Liver (tissue), 9 donors: Measurements from ENCODE around the gene CLIC5. TPM values are rescaled to one million over a fixed set of nuclear protein-coding genes. Genes with fewer than 3 reads are reported as not detected.

Source experiments
- DNase-seq: peaks from one replicate; pipeline ENCODE4 v3.0.0-alpha.2; 2017; ENCODE audit warnings: low spot score
- H3K27ac ChIP-seq, 2 donors: one replicate each; pipeline ENCODE4 v1.7.0; 2013; ENCODE audit warnings: inconsistent platforms in 2 of 2, low read length in 2 of 2, control low read depth in 1 of 2, low read depth in 1 of 2, mild to moderate bottlenecking in 1 of 2
- H3K27me3 ChIP-seq, 4 donors: one replicate each; pipeline versions ENCODE4 v1.6.1 to v1.7.0; 2013; ENCODE audit warnings: low read length in 3 of 4, inconsistent platforms in 1 of 4, mild to moderate bottlenecking in 1 of 4, moderate library complexity in 1 of 4; ENCODE audit not compliant: control insufficient read depth in 4 of 4, insufficient read depth in 4 of 4
- H3K36me3 ChIP-seq, 4 donors: one replicate each; pipeline versions ENCODE4 v1.6.1 to v1.7.0; 2013; ENCODE audit warnings: low read length in 3 of 4, mild to moderate bottlenecking in 3 of 4, low read depth in 1 of 4, moderate library complexity in 1 of 4; ENCODE audit not compliant: control insufficient read depth in 4 of 4, insufficient read depth in 3 of 4
- H3K4me1 ChIP-seq, 4 donors: one replicate each; pipeline versions ENCODE4 v1.6.1 to v1.7.0; 2013; ENCODE audit warnings: low read length in 3 of 4, mild to moderate bottlenecking in 3 of 4, moderate library complexity in 1 of 4; ENCODE audit not compliant: control insufficient read depth in 4 of 4, insufficient read depth in 4 of 4
- H3K4me3 ChIP-seq, 3 donors: one replicate each; pipeline versions ENCODE4 v1.6.1 to v1.7.0; 2013; ENCODE audit warnings: low read length in 3 of 3, control low read depth in 1 of 3, low read depth in 1 of 3, mild to moderate bottlenecking in 1 of 3
- H3K9ac ChIP-seq, 2 donors: one replicate each; pipeline ENCODE4 v1.7.0; 2013; ENCODE audit warnings: low read length in 2 of 2, mild to moderate bottlenecking in 2 of 2, moderate library complexity in 2 of 2, control low read depth in 1 of 2, low read depth in 1 of 2
- H3K9me3 ChIP-seq, 4 donors: one replicate each; pipeline versions ENCODE4 v1.6.1 to v1.7.0; 2013; ENCODE audit warnings: low read length in 3 of 4; ENCODE audit not compliant: control insufficient read depth in 4 of 4
- CTCF ChIP-seq: fragments of 150-350 bp; IDR thresholded peaks from 2 replicates; pipeline ENCODE4 v1.5.1; 2017; ENCODE audit warnings: improper control_type of control experiment, low read depth, low read length; ENCODE audit not compliant: missing input control
- EGR1 ChIP-seq, 2 donors: IDR thresholded peaks; 2 replicates each; pipeline ENCODE4 v1.6.1; 2016 to 2018; ENCODE audit warnings: antibody characterized with exemption in 2 of 2, low read depth in 2 of 2
- FOXA1 ChIP-seq: IDR thresholded peaks from 2 replicates; pipeline ENCODE4 v1.6.1; 2016; ENCODE audit warnings: antibody characterized with exemption
- FOXA2 ChIP-seq: IDR thresholded peaks from 2 replicates; pipeline ENCODE4 v1.6.1; 2016; ENCODE audit warnings: antibody characterized with exemption
- GABPA ChIP-seq, 2 donors: IDR thresholded peaks in 1 of 2; conservative IDR thresholded peaks in 1 of 2; 2 replicates each; pipeline ENCODE4 v1.6.1; 2016; ENCODE audit warnings: antibody characterized with exemption in 2 of 2, mild to moderate bottlenecking in 1 of 2, moderate library complexity in 1 of 2
- HNF4A ChIP-seq, 2 donors: conservative IDR thresholded peaks; 2 replicates each; pipeline ENCODE4 v1.6.1; 2016; ENCODE audit warnings: antibody characterized with exemption in 2 of 2, mild to moderate bottlenecking in 2 of 2
- HNF4G ChIP-seq: IDR thresholded peaks from 2 replicates; pipeline ENCODE4 v1.6.1; 2016; ENCODE audit warnings: antibody characterized with exemption
- JUND ChIP-seq, 2 donors: IDR thresholded peaks; 2 replicates each; pipeline ENCODE4 v1.6.1; 2016; ENCODE audit warnings: antibody characterized with exemption in 2 of 2
- NR2F2 ChIP-seq: IDR thresholded peaks from 2 replicates; pipeline ENCODE4 v1.6.1; 2016; ENCODE audit warnings: antibody characterized with exemption
- RAD21 ChIP-seq, 2 donors: IDR thresholded peaks; 2 replicates each; pipeline ENCODE4 v1.6.1; 2016; ENCODE audit warnings: antibody characterized with exemption in 2 of 2, mild to moderate bottlenecking in 2 of 2
- RXRA ChIP-seq, 2 donors: IDR thresholded peaks; 2 replicates each; pipeline ENCODE4 v1.6.1; 2017 to 2018; ENCODE audit warnings: antibody characterized with exemption in 2 of 2, mild to moderate bottlenecking in 1 of 2
- SP1 ChIP-seq: IDR thresholded peaks from 2 replicates; pipeline ENCODE4 v1.6.1; 2018; ENCODE audit warnings: antibody characterized with exemption, mild to moderate bottlenecking
- TAF1 ChIP-seq: conservative IDR thresholded peaks from 2 replicates; pipeline ENCODE4 v1.6.1; 2016; ENCODE audit warnings: antibody characterized with exemption, mild to moderate bottlenecking
- YY1 ChIP-seq: IDR thresholded peaks from 2 replicates; pipeline ENCODE4 v1.6.1; 2016; ENCODE audit warnings: antibody characterized with exemption, mild to moderate bottlenecking
- WGBS: extraction: QIAGEN DNeasy Blood & Tissue Kit; methylation state at CpG from one replicate; pipeline ENCODE4 v1.1.7; 2013; 5-methylcytosine and 5-hydroxymethylcytosine counted together
- polyA plus RNA-seq, 2 donors: library from polyadenylated mRNA; stranded (reverse) in 1 of 2; unstranded in 1 of 2; fragments of 200-250 nt in 1 of 2; fragments of >200 nt in 1 of 2; fragmentation: Nextera tagmentation in 1 of 2; extraction: Ambion mirVana in 1 of 2; gene quantifications; one replicate each; pipeline versions ENCODE4 v1.2.1 to v1.2.3, GENCODE V29; 2013 to 2015
- total RNA-seq, 2 donors: library from RNA; depleted of rRNA; stranded (reverse); fragments of >200 nt; gene quantifications; one replicate each; pipeline ENCODE4 v1.2.3, GENCODE V29; 2014
- TF ChIP-seq, protein P1 (sequence below): IDR thresholded peaks from 2 replicates; pipeline ENCODE4 v1.6.1; 2016; ENCODE audit warnings: antibody characterized with exemption
- TF ChIP-seq, protein P2 (sequence below): IDR thresholded peaks from 2 replicates; pipeline ENCODE4 v1.6.1; 2016; ENCODE audit warnings: antibody characterized with exemption, mild to moderate bottlenecking
- TF ChIP-seq, protein P3 (sequence below): IDR thresholded peaks from 2 replicates; pipeline ENCODE4 v1.6.1; 2016; ENCODE audit warnings: antibody characterized with exemption
- TF ChIP-seq, protein P4 (sequence below): IDR thresholded peaks from 2 replicates; pipeline ENCODE4 v1.6.1; 2016; ENCODE audit warnings: antibody characterized with exemption
- donor health status: healthy.
- donor health status: healthy.
- donor health status: healthy.
- donor health status: healthy.
- donor health status: healthy.

CLIC5 gene
- total and polyA plus RNA-seq, 4 donors = 0.05 to 0.33 (median 0.14) TPM

DNA sequence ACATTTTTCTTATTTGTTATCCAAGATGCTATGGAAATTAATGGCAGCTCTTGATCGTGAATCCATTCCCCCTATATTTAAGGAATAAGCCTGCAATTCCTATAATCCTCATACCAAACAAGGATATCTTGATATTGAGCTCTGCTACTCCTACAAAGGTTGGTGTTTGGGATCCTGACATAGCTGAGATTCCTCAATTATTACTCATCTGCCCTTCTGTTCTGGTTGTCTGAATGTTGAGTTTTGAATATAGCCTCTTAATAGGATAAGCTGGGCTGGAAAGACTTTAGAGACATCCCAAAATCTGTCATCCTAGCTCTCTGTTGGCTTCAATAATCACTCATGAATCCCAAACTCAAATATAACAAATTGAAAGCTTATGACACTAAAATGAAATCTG is 49.9 kb downstream of the CLIC5 start:
- no peak overlapping the region for H3K9ac ChIP-seq
- no peaks in the 10 kb centered on the region for H3K4me1 ChIP-seq
- H3K27me3 ChIP-seq = peaks cover 0 to 5% (median 0%) of the 10 kb centered on the region in 4 donors
- no peaks in the 10 kb centered on the region for H3K36me3 ChIP-seq
- no peak overlapping the region for H3K27ac ChIP-seq
- no peak for TF ChIP-seq SP1
- TF ChIP-seq, protein P1, sequence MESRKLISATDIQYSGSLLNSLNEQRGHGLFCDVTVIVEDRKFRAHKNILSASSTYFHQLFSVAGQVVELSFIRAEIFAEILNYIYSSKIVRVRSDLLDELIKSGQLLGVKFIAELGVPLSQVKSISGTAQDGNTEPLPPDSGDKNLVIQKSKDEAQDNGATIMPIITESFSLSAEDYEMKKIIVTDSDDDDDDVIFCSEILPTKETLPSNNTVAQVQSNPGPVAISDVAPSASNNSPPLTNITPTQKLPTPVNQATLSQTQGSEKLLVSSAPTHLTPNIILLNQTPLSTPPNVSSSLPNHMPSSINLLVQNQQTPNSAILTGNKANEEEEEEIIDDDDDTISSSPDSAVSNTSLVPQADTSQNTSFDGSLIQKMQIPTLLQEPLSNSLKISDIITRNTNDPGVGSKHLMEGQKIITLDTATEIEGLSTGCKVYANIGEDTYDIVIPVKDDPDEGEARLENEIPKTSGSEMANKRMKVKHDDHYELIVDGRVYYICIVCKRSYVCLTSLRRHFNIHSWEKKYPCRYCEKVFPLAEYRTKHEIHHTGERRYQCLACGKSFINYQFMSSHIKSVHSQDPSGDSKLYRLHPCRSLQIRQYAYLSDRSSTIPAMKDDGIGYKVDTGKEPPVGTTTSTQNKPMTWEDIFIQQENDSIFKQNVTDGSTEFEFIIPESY = no peak
- no peak for TF ChIP-seq YY1
- TF ChIP-seq, protein P2, sequence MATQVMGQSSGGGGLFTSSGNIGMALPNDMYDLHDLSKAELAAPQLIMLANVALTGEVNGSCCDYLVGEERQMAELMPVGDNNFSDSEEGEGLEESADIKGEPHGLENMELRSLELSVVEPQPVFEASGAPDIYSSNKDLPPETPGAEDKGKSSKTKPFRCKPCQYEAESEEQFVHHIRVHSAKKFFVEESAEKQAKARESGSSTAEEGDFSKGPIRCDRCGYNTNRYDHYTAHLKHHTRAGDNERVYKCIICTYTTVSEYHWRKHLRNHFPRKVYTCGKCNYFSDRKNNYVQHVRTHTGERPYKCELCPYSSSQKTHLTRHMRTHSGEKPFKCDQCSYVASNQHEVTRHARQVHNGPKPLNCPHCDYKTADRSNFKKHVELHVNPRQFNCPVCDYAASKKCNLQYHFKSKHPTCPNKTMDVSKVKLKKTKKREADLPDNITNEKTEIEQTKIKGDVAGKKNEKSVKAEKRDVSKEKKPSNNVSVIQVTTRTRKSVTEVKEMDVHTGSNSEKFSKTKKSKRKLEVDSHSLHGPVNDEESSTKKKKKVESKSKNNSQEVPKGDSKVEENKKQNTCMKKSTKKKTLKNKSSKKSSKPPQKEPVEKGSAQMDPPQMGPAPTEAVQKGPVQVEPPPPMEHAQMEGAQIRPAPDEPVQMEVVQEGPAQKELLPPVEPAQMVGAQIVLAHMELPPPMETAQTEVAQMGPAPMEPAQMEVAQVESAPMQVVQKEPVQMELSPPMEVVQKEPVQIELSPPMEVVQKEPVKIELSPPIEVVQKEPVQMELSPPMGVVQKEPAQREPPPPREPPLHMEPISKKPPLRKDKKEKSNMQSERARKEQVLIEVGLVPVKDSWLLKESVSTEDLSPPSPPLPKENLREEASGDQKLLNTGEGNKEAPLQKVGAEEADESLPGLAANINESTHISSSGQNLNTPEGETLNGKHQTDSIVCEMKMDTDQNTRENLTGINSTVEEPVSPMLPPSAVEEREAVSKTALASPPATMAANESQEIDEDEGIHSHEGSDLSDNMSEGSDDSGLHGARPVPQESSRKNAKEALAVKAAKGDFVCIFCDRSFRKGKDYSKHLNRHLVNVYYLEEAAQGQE = no peak
- no peak for TF ChIP-seq RXRA (IDR thresholded peaks at IDR 0.05)
- TF ChIP-seq, protein P3, sequence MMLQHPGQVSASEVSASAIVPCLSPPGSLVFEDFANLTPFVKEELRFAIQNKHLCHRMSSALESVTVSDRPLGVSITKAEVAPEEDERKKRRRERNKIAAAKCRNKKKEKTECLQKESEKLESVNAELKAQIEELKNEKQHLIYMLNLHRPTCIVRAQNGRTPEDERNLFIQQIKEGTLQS = no peak
- TF ChIP-seq RAD21 (IDR thresholded peaks at IDR 0.05) = no peak
- TF ChIP-seq NR2F2 = no peak
- TF ChIP-seq EGR1 (IDR thresholded peaks at IDR 0.05; ENCODE audit: low read depth in 2 of 2) = no peak
- no peak for TF ChIP-seq GABPA (IDR thresholded peaks at IDR 0.05 in 1 of 2, conservative IDR thresholded peaks at IDR 0.05 in 1 of 2)
- no peak for TF ChIP-seq HNF4A (conservative IDR thresholded peaks at IDR 0.05)
- TF ChIP-seq, protein P4, sequence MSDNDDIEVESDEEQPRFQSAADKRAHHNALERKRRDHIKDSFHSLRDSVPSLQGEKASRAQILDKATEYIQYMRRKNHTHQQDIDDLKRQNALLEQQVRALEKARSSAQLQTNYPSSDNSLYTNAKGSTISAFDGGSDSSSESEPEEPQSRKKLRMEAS = no peak
- TF ChIP-seq JUND (IDR thresholded peaks at IDR 0.05) = no peak
- TF ChIP-seq CTCF = no peak
- WGBS = 81% methylated on average over 1 of the region's 1 CpG
- peaks cover 0 to 5% (median 2%) of the 10 kb centered on the region in 4 donors for H3K9me3 ChIP-seq
- no peak overlapping the region for H3K4me3 ChIP-seq
- no peak for DNase-seq

- peaks cover 0 to 5% (median 2%) of the 10 kb centered on the region in 4 donors for H3K9me3 ChIP-seq
- 84% methylated on average over 1 of the region's 1 CpG for WGBS
- no peak overlapping the region for H3K4me3 ChIP-seq
- peaks cover 0 to 5% (median 0%) of the 10 kb centered on the region in 4 donors for H3K27me3 ChIP-seq
- no peak for DNase-seq
- H3K9ac ChIP-seq = no peak overlapping the region
- no peak overlapping the region for H3K27ac ChIP-seq
- H3K36me3 ChIP-seq = no peaks in the 10 kb centered on the region
- no peaks in the 10 kb centered on the region for H3K4me1 ChIP-seq
- TF ChIP-seq HNF4A (conservative IDR thresholded peaks at IDR 0.05) = no peak
- no peak for TF ChIP-seq GABPA (IDR thresholded peaks at IDR 0.05 in 1 of 2, conservative IDR thresholded peaks at IDR 0.05 in 1 of 2)
- TF ChIP-seq TAF1 = no peak
- TF ChIP-seq RAD21 (IDR thresholded peaks at IDR 0.05) = no peak
- TF ChIP-seq FOXA1 = no peak
- no peak for TF ChIP-seq JUND (IDR thresholded peaks at IDR 0.05)
- no peak for TF ChIP-seq EGR1 (IDR thresholded peaks at IDR 0.05; ENCODE audit: low read depth in 2 of 2)
- TF ChIP-seq, protein P4 = no peak
- no peak for TF ChIP-seq NR2F2
- no peak for TF ChIP-seq SP1
- no peak for TF ChIP-seq CTCF
- TF ChIP-seq RXRA (IDR thresholded peaks at IDR 0.05) = no peak
- TF ChIP-seq, protein P1 = no peak
- TF ChIP-seq, protein P3 = no peak
- TF ChIP-seq FOXA2 = no peak
- no peak for TF ChIP-seq HNF4G
Measured at GRCh38 chr6:45965007-45965406, 50.7 kb downstream of the CLIC5 start.
